GM12865 (cell line): ENCODE results near the gene AKAP7.

Experiments used
- DNase-seq: peaks from one replicate; pipeline ENCODE4 v3.0.0; 2010; ENCODE audit warnings: low read depth
- H3K4me3 ChIP-seq: 2 replicates; pipeline ENCODE4 v1.5.1; 2011; ENCODE audit warnings: mild to moderate bottlenecking, low read depth, low read length, control low read depth
- TF ChIP-seq, protein P1 (sequence below): IDR thresholded peaks from 2 replicates; pipeline ENCODE4 v1.5.1; 2011; ENCODE audit warnings: low read length, control low read depth, low read depth, inconsistent platforms; ENCODE audit not compliant: insufficient read depth; ENCODE audit errors: missing control alignments

Gene AKAP7

DNA sequence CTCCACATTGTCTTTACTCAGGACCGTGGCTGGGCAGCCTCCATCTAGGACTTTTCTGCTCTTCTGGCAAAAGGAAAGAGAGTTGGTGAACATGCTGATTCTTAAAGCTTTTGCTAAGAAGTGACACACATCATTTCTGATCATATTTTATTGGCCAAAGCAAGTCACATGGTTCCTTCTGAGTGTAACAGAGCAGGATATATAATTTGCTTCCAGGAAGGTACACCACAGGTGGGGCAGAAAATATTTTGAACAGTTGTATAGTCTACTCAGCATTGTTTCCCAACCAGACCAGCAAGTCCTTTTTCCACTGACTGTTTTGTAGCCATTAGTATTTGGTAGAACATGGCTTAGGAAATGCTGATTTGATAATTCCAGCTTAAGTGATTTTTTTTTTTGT, 73.5 kb downstream of the AKAP7 start:
- DNase-seq = no peak
- H3K4me3 ChIP-seq = no peak overlapping the region
- TF ChIP-seq, protein P1, sequence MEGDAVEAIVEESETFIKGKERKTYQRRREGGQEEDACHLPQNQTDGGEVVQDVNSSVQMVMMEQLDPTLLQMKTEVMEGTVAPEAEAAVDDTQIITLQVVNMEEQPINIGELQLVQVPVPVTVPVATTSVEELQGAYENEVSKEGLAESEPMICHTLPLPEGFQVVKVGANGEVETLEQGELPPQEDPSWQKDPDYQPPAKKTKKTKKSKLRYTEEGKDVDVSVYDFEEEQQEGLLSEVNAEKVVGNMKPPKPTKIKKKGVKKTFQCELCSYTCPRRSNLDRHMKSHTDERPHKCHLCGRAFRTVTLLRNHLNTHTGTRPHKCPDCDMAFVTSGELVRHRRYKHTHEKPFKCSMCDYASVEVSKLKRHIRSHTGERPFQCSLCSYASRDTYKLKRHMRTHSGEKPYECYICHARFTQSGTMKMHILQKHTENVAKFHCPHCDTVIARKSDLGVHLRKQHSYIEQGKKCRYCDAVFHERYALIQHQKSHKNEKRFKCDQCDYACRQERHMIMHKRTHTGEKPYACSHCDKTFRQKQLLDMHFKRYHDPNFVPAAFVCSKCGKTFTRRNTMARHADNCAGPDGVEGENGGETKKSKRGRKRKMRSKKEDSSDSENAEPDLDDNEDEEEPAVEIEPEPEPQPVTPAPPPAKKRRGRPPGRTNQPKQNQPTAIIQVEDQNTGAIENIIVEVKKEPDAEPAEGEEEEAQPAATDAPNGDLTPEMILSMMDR = no peak

DNA sequence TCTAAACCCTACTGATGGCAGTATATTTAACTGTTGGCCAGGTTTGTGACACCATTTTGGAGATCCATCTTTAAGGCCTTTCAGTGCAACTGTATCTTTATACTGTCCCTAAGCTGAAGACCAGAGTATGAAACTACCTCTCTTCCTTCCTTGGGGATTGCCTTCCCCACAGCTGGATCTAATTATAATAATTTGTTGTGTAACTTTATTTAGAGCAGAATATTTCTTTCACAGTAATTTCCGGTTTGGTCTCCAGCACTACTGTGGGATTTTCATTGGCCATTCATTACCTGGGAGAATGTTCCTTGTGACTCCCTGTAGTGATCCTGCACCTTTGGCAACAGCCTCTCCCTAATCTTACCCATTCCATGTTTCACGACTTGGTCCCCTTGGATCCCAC, 75.2 kb downstream of the AKAP7 start:
- TF ChIP-seq, protein P1 = no peak
- no peak overlapping the region for H3K4me3 ChIP-seq
- no peak for DNase-seq

- TF ChIP-seq, protein P1 = no peak
- H3K4me3 ChIP-seq = no peak overlapping the region
- no peak for DNase-seq
Observed at GRCh38 chr6:131212024-131212423, 76.8 kb downstream of the AKAP7 start.

DNA sequence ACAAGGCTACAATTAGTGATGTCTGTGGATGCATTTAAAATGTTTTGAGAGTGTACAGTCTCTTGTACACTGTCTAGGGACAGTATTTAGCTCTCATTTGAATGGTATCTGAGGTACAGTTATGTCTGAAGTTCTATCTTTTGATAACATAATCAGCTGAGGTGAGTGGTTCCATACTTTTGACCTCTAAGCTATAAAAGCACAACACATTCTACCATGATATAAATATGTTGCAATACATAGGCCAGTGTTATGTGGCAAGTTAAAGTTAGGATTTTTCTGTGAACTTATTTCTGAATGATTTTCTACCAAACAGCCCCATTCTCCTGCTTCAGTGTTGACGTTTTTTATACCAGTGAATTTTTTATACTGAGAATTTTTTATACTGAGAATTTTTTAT, 77.6 kb downstream of the AKAP7 start:
- TF ChIP-seq, protein P1 = no peak
- DNase-seq = no peak
- no peak overlapping the region for H3K4me3 ChIP-seq

GRCh38 chr6:131213501-131213990, 78.3 kb downstream of the AKAP7 start:
- DNase-seq = no peak
- H3K4me3 ChIP-seq = no peak overlapping the region

GRCh38 chr6:131215219-131215618, 80.0 kb downstream of the AKAP7 start:
- DNase-seq = no peak
- TF ChIP-seq, protein P1 = no peak
- H3K4me3 ChIP-seq = no peak overlapping the region

More at GRCh38 chr6:131213501-131213990, 78.3 kb downstream of the AKAP7 start:
- TF ChIP-seq, protein P1 = no peak

DNA sequence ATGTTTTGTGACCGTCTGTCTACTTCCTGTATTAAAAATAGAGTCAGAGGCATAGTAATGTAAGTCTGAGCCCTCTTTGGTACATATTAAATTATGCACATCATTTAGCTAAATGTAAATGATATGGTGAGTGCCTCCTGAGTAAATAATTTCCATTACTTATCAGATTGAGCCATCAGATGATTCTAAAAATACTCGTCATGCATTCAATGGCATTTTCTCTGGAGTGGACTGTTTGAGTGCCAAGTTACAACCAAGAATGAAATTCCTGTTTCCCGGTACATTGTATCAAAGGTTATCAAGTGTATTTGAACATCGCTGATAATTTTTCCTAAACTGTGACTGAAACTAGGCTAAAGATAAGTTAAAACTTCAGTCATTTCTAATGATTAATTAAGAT, 81.0 kb downstream of the AKAP7 start:
- DNase-seq = no peak
- H3K4me3 ChIP-seq = no peak overlapping the region
- TF ChIP-seq, protein P1 = no peak
